Psoas muscle (tissue), 8 donors: ENCODE results near the gene CNNM3. TPM values are rescaled to one million over a fixed set of nuclear protein-coding genes. Genes with fewer than 3 reads are reported as not detected.

ENCODE experiments used
- ATAC-seq, 4 donors: fragments of 200-7000 bp; cut with Tn5 transposase; one replicate each; pipeline ENCODE4 v1.9.1; 2020; ENCODE audit warnings: moderate library complexity in 3 of 4, mild to moderate bottlenecking in 2 of 4
- DNase-seq, 2 donors: peaks; one replicate each; pipeline ENCODE4 v3.0.0-alpha.2; 2020
- H3K27ac ChIP-seq: fragments of 200-600 bp; one replicate; pipeline ENCODE4 v1.8.0; 2022
- H3K27me3 ChIP-seq, 3 donors: fragments of 200-600 bp in 1 of 3; one replicate each; pipeline versions ENCODE4 v1.6.1 to v1.8.0; 2013 to 2022; ENCODE audit warnings: low read length in 2 of 3, mild to moderate bottlenecking in 2 of 3, moderate library complexity in 1 of 3; ENCODE audit not compliant: insufficient read depth in 3 of 3
- H3K36me3 ChIP-seq, 2 donors: fragments of 200-600 bp in 1 of 2; one replicate each; pipeline versions ENCODE4 v1.6.1 to v1.8.0; 2013 to 2022; ENCODE audit warnings: low read depth in 1 of 2, mild to moderate bottlenecking in 1 of 2, moderate library complexity in 1 of 2; ENCODE audit not compliant: insufficient read depth in 1 of 2
- H3K4me1 ChIP-seq: fragments of 200-600 bp; one replicate; pipeline ENCODE4 v1.8.0; 2022
- H3K4me3 ChIP-seq: fragments of 200-600 bp; one replicate; pipeline ENCODE4 v1.8.0; 2022; ENCODE audit warnings: mild to moderate bottlenecking
- H3K9me3 ChIP-seq: fragments of 200-600 bp; one replicate; pipeline ENCODE4 v1.8.0; 2022
- CTCF ChIP-seq: fragments of 200-600 bp; IDR thresholded peaks from one replicate; pipeline ENCODE4 v1.8.0; 2022; ENCODE audit warnings: antibody characterized with exemption
- WGBS, 3 donors: extraction: QIAGEN DNeasy Blood & Tissue Kit; methylation state at CpG; one replicate each; pipeline versions ENCODE4 v1.1.6 to v1.1.7; 2013; 5-methylcytosine and 5-hydroxymethylcytosine counted together
- intact Hi-C, 2 donors: fragments of 100-400 bp; cut with DNase I; formaldehyde crosslinking; loops; one replicate each; pipeline versions ENCODE4 v1.11.0 to v1.14.2; 2022
- polyA plus RNA-seq, 3 donors: library from polyadenylated mRNA; stranded (reverse); fragments of 200-250 nt; gene quantifications; one replicate each; pipeline ENCODE4 v1.2.3, GENCODE V29; 2013
- total RNA-seq, 4 donors: library from RNA; stranded (reverse); fragmentation: NEBNext Ultra II Directional in 2 of 4; extraction: Animal tissue kit (Norgen Biotek cat#: 25700) in 2 of 4; gene quantifications; one replicate each; pipeline versions ENCODE4 v1.2.1 to v1.2.4, GENCODE V29; 2021 to 2023
- donor health status: healthy with polysubstance abuse.
- donor health status: DM: no; HTN: no; CAD: no; lungs with moderate emphysema.
- donor health status: Bipolar disorder and iron deficiency.
- donor health status: healthy.
- donor health status: DM: yes; HTN: yes; CAD: no.
- donor health status: DM: no; HTN: no; CAD: no.
- donor health status: DM: no; HTN: no; CAD: no.
- donor health status: DM: yes; HTN: yes; CAD: no.

CNNM3 gene
- total and polyA plus RNA-seq, 7 donors, result 4.2 to 12.6 (median 7.7) TPM

- WGBS, 3 donors, result 22 to 48% (median 40%) methylated on average over 4 of the region's 4 CpGs
- intact Hi-C loops, result no loop called here
Observed at GRCh38 chr2:96835830-96836229, 19.8 kb downstream of the CNNM3 start.

GRCh38 chr2:96837575-96837974 lies 21.5 kb downstream of the CNNM3 start:
- H3K36me3 ChIP-seq, result peaks cover 0 to 53% of the 10 kb centered on the region in 2 donors
- peaks cover 37% of the 10 kb centered on the region for H3K4me1 ChIP-seq
- H3K4me3 ChIP-seq, result no peak overlapping the region
- no peak for TF ChIP-seq CTCF
- 75 to 85% (median 81%) methylated on average over 9 of the region's 9 CpGs for WGBS, 3 donors
- no peak for ATAC-seq
- H3K27me3 ChIP-seq, result no peaks in the 10 kb centered on the region
- peak overlapping the region; percentile 97 for H3K27ac ChIP-seq
- no peak for DNase-seq
- intact Hi-C loops, result no loop called here
- no peaks in the 10 kb centered on the region for H3K9me3 ChIP-seq

More at GRCh38 chr2:96835830-96836229, 19.8 kb downstream of the CNNM3 start:
- TF ChIP-seq CTCF, result no peak
- DNase-seq (no peak), ATAC-seq (peak in 3 of 4 donors; percentile 2 to 22 (median 11))
- Histone ChIP-seq H3K9me3 (no peaks in the 10 kb centered on the region), H3K27me3 (no peaks in the 10 kb centered on the region), H3K27ac (peak overlapping the region; percentile 36), H3K4me3 (no peak overlapping the region), H3K4me1 (peaks cover 40% of the 10 kb centered on the region), H3K36me3 (peaks cover 0 to 57% of the 10 kb centered on the region in 2 donors)

- TF ChIP-seq CTCF, result no peak
- 66 to 77% (median 71%) methylated on average over 21 to 23 of the region's 23 CpGs for WGBS, 3 donors
- intact Hi-C loops, result no loop called here
- DNase-seq (peak in 1 of 2 donors; percentile 44), ATAC-seq (no peak)
- Histone ChIP-seq H3K4me1 (peaks cover 26% of the 10 kb centered on the region), H3K4me3 (peak overlapping the region; percentile 71), H3K27ac (peak overlapping the region; percentile 97), H3K9me3 (no peaks in the 10 kb centered on the region), H3K36me3 (peaks cover 0 to 50% of the 10 kb centered on the region in 2 donors), H3K27me3 (no peaks in the 10 kb centered on the region)
Observed at GRCh38 chr2:96838345-96839292, 22.6 kb downstream of the CNNM3 start.

GRCh38 chr2:96839293-96839874 lies 23.3 kb downstream of the CNNM3 start:
- TF ChIP-seq CTCF, result no peak
- H3K27ac ChIP-seq, result peak overlapping the region; percentile 97
- H3K4me1 ChIP-seq, result peaks cover 29% of the 10 kb centered on the region

More at GRCh38 chr2:96839293-96839874, 23.3 kb downstream of the CNNM3 start:
- H3K4me3 ChIP-seq, result peak overlapping the region; percentile 71
- H3K27me3 ChIP-seq, result no peaks in the 10 kb centered on the region
- ATAC-seq (no peak), DNase-seq (peak; percentile 57 to 75)
- intact Hi-C loops, result no loop called here
- H3K36me3 ChIP-seq, result peaks cover 0 to 50% of the 10 kb centered on the region in 2 donors
- 35 to 36% (median 35%) methylated on average over 41 to 42 of the region's 42 CpGs for WGBS, 3 donors
- H3K9me3 ChIP-seq, result no peaks in the 10 kb centered on the region
